HG02588 (cell line): ENCODE results near the gene EPS8L3.
A peak's percentile ranks its signal among the peaks of the same experiment; 100 is the strongest.
"Not testable (repeated sequence)": the region's sequence is repeated elsewhere in the genome, so short reads cannot be mapped to it uniquely, and the experiment has no call there.

Source experiments
- ATAC-seq: cut with Tn5 transposase; IDR thresholded peaks from one replicate; pipeline ENCODE4 v1.9.1; 2021; ENCODE audit warnings: mild to moderate bottlenecking, moderate library complexity; ENCODE audit not compliant: unreplicated experiment

EPS8L3 gene

DNA sequence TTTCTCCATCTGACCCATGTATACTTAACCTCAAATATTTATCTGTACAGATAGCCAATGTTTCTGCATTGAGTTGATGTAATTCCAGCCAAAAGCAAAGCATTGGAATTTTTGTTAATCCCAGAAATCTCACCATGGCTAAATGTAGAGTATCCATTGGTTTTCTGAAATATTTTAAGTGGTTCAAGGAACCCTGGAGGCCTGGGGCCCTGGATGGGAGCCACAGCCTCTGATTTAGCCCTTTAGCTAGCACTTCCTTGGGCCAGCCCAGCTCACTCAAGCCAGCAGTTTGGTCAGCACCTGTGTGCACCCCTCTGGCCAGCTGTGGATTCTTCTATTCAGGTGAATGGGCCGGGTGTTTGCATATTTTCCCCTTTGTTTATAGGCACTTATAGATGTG is 18.8 kb upstream of the EPS8L3 start:
- ATAC-seq = no peak

DNA sequence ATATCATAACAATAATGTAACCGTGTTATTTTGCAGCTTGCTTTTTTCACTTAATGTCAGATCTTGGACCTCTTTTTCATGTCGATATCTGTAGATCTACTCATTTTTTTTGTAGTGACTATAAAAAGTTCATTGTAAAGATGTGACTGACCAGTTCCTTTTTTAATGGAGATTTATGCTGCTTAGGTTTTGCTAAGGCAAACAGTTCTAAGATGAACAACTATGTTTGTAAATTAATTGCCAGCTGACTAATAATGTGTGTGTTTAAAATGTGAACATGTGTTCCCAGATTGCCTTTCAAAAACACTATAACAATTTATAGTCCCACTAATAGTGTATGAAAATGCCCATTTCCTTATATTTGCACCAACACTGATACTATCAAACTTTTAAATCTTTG is 18.1 kb upstream of the EPS8L3 start:
- ATAC-seq = no peak

- ATAC-seq = no peak
Observed at GRCh38 chr1:109780982-109781381, 17.3 kb upstream of the EPS8L3 start.

- no peak for ATAC-seq
Observed at GRCh38 chr1:109777980-109778625, 14.4 kb upstream of the EPS8L3 start.

DNA sequence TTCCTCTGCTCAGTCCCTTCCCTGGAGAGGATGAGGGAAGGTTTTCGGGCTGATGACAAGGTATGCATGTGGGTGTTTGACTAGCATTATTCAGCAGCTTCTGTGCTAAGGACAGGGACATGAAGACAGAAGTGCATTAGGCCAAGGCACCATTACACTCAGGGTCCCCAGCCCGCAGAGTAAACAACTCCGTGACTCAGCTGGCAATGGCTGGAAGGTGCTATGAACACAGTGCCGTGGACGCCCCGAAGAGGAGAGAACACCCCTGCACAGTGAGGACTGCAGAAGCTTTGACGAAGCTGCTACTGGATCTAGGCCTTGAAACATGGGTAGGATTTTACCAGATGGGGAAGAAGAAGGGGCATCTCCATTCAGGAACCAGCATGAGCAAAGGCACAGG is 13.7 kb upstream of the EPS8L3 start:
- ATAC-seq = no peak

DNA sequence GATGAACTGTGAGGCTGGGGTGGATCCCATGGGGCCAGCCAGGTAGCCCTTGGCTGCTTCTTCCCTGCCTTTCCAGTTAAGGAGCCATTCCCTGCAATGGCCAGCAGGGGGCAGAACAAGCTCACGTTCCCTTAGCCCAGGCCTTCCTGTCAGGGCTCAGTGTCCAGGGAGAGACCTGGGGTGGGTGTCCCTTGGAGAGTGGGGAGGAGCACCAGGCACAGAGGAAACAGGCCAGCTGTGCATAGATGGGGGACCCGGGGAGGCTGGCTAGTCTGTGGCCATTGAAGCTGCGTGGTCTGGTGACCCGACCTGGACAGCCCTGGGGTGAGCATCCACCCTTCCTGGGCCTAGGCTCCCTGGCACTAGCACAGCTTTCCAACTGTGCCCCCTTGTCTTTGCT is 13.2 kb upstream of the EPS8L3 start:
- ATAC-seq = no peak

DNA sequence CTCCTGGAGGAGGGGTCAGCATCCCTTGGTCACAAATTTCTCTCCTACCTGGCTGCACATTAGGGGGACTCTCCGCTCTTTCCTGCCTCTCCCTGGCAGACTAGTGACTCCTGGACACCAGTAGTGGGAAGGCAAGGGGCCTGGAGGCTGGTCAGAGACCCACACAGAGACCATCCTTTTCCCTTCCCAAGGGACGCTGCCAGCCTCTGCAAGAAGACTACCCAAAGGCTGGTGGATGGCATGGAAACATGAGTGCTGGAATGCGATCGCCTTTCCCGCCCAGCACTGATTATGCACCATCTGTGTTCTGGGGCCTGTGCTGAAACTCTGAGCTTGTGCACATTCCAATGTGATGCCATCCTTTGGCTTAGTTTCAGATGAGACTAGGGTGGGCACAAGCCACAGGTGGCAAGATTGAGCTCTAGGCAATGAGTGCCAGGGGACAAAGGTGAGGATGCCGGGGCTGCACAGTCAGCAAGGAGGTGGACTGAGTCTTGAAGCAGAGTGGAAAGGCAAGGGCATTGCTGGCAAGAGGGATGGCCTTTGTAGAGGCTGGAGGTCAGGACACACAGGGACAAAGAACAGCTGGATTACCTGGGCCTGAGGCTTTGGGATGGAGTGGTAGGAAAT is 12.6 kb upstream of the EPS8L3 start:
- no peak for ATAC-seq

GRCh38 chr1:109775398-109775797 is 11.7 kb upstream of the EPS8L3 start:
- ATAC-seq = no peak

DNA sequence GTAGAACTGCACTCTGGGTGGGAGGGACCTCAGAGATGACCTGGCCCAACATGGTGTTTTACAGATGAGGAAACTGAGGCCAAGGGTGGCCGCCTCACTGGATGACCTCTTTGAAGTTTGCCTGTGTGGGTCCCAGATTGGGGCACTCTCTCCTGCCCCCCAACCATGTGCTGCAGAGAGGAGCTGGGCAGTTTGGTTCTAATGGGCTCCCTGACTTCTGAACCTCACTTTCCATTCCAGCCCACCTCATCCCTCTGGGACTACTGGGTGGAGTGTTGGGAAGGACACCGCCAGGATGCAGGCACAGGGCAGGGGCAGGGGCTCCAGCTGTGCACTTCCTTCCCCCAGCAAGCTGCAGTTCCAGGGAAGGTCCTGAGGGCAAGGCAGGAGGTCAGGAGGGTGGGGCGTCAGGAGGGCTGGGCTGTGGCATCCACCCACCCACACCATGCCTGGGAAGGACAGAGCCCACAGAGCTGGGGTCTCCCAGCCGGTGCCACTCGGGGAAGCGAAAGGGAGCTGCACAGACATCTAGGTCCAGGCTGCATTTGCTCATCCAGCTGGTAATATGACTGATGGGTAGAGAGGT is 10.3 kb upstream of the EPS8L3 start:
- ATAC-seq = no peak

DNA sequence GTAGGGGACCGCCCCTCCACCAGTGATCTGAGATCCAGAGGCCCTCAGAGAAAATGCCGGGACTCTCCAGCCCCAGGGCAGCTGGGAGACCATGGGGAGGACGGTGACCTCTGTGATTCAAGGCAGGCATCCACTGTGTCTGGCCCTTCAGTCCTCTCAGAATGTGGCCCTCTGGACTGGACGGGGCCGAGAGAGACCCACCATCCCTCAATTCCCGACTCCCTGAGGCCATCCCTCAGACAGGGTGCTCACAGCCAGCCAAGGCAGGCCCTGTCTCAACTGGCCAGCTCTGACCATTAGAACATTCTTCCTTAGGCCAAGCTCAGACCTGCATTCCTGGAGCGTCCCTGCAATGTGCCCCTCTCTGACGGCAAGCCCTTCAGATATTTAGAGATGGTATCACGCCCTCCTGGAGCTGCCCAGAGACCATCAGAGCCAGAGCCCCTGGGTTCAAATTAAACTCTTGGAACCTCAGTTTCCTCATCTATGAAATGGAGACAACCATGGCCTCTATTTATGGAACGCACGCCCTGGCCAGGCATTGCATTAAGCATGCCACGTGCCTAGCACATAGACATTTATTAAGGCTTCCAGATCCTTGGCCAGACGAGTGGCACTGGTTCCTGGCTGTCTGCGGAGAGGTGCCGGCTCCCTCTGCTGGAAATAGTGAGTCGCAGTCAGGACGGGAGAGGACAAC is 9.6 kb upstream of the EPS8L3 start:
- peak; percentile 63 for ATAC-seq

- ATAC-seq = no peak
Observed at GRCh38 chr1:109772658-109773202, 9.0 kb upstream of the EPS8L3 start.

DNA sequence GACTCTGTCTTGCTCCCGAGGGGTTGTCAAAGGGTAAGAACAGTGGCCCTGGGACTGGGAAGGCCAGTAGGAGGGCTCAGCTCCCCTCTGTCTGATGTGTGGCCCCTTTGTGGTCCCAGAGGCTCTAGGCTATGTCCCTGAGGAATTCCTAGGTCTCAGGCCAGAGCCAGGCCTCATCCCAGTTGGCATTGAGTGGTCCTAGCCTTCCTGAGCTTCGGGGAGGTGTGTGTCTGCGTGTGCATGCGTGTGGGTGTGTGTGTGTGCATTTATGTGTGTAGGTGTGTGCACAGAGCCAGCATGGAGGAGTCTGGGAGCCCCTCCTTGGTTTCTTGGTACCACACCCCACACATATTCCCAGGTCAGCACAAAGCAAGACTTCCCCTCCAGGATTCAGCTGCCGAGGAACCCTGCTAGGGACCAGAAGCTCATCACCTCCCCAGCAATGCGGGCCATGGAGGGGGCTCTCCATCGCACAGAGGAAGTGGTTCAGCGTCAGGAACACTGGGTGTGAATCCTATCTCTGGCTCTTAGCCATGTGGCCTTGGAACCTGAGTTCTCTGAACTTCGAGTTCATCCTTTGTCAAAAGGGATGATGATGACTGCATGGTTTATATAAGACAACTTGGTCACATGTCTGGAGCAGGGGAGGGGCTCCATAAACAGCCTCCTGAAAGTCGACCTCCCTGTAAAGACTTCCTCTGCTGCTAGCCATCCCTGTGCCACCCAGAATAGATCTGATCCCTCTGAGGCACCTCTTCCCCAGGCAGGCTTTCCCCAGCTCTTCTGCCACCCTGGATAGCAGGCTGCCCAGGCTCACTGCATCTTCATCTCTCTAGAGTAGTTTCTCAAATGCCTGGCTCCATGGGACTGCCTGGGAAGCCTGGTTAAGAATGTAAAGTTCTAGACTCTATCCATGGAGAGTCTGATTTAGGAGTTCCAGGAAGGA is 8.3 kb upstream of the EPS8L3 start:
- no peak for ATAC-seq

DNA sequence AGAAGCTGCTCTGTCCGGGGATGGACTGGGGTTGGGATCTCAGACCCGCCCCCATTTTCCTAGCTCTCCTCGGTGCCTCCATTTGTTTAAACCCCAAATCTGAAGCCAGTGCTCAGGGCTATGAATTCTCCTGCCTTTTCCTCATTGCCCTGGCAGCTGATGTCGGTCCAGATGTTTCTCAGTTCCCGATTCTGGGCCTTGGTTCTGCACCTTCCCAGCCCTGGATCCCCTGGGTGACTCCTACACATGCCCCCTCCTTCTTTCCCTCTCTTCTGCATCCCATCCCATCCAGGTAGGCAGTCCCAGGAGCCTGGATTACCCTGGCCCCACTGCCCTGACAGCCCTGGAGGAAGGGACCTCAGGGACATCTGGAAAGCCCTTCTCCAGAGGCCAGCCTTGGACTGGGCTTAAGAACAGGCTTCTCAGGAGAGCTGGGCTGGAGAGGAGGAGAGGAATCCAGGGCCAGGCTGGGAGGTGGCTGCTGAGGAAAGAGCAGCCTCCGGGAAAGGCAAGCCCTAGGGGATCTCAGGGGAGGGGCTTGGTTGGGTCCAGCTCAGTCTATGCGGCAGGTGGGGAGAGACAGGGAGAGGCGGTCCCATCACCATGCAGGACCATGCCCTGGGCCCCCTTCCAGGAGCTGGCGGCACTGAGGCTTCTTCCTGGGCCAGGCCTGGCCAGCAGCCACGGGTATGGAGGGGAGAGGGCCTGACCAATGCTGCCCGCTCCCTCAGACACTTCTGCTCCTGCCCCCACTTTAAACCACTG is 6.8 kb upstream of the EPS8L3 start:
- ATAC-seq = no peak

DNA sequence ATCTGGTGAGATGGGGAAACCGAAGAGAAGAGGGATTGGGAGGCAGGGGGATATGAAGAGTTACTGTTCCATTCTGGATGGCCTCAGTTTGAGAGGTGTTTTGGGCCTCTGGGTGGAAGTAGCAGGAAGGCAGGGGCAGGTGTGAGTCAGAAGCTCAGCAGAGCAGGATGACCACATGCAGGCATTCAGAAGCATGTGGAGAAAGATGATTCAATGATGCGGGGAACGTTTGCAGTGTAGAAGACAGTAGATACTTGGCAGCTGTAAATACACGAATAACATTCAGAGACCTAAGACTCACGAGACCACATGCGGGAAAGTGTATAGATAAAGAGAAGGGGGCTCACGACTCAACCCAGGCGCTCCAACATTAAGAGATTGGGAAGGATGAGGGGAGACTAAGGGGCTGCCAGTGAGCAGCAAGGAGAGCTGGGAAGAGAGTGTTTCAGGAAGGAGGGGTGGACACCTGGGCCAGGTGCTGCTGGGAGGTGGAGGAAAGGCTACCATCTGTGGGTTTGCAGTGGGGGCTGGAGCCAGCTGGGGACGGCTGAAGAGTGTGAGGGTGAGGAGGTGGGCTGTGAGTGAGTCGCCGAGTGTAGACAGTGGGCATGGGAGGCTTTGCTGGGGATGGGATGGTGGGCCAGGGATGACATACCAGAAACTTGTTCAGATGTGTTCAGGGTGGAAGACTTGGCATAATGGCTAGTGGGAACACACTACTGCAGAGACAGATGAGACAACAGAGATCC is 5.8 kb upstream of the EPS8L3 start:
- ATAC-seq = no peak

GRCh38 chr1:109768820-109769219 is 5.1 kb upstream of the EPS8L3 start:
- ATAC-seq = no peak

- no peak for ATAC-seq
Observed at GRCh38 chr1:109768335-109768650, 4.6 kb upstream of the EPS8L3 start.

GRCh38 chr1:109767637-109768334 is 4.1 kb upstream of the EPS8L3 start:
- no peak for ATAC-seq

- not testable (repeated sequence) for ATAC-seq
Observed at GRCh38 chr1:109766991-109767636, 3.4 kb upstream of the EPS8L3 start.
